Endothelial cell (in vitro differentiated cells): Measurements from ENCODE around the gene PSKH1. TPM values are rescaled to one million over a fixed set of nuclear protein-coding genes. Genes with fewer than 3 reads are reported as not detected.
A peak's percentile ranks its signal among the peaks of the same experiment; 100 is the strongest.

Source experiments
- DNase-seq: peaks from one replicate; pipeline ENCODE4 v3.0.0; 2021; ENCODE audit warnings: low spot score
- H3K27ac Mint-ChIP-seq: one replicate; pipeline ENCODE4 v1.8.0; 2021; ENCODE audit warnings: mixed read lengths, inconsistent platforms; ENCODE audit not compliant: unreplicated experiment
- H3K27me3 Mint-ChIP-seq: one replicate; pipeline ENCODE4 v1.8.0; 2021; ENCODE audit warnings: mild to moderate bottlenecking, moderate library complexity, mixed read lengths, inconsistent platforms; ENCODE audit not compliant: unreplicated experiment
- H3K36me3 Mint-ChIP-seq: one replicate; pipeline ENCODE4 v1.8.0; 2021; ENCODE audit warnings: mild to moderate bottlenecking, low read depth, mixed read lengths, inconsistent platforms; ENCODE audit not compliant: unreplicated experiment
- H3K4me1 Mint-ChIP-seq: one replicate; pipeline ENCODE4 v1.8.0; 2021; ENCODE audit warnings: mild to moderate bottlenecking, mixed read lengths, inconsistent platforms; ENCODE audit not compliant: unreplicated experiment
- H3K4me3 Mint-ChIP-seq: one replicate; pipeline ENCODE4 v1.8.0; 2021; ENCODE audit warnings: mild to moderate bottlenecking, mixed read lengths, inconsistent platforms; ENCODE audit not compliant: unreplicated experiment
- H3K9me3 Mint-ChIP-seq: one replicate; pipeline ENCODE4 v1.8.0; 2021; ENCODE audit warnings: mixed read lengths, inconsistent platforms; ENCODE audit not compliant: unreplicated experiment
- CTCF ChIP-seq: fragments of 200-600 bp; sonication (generic); IDR thresholded peaks from one replicate; pipeline ENCODE4 v1.5.0; 2021; ENCODE audit warnings: antibody characterized with exemption; ENCODE audit not compliant: unreplicated experiment
- total RNA-seq: library from RNA; stranded (reverse); fragmentation: NEBNext Ultra II Directional; extraction: Animal tissue kit (Norgen Biotek cat#: 25700); gene quantifications from one replicate; pipeline ENCODE4 v1.2.1, GENCODE V29; 2021; ENCODE audit not compliant: unreplicated experiment

PSKH1 gene
- total RNA-seq, 1 donor from 2014 or later, result 47.5 TPM

DNA sequence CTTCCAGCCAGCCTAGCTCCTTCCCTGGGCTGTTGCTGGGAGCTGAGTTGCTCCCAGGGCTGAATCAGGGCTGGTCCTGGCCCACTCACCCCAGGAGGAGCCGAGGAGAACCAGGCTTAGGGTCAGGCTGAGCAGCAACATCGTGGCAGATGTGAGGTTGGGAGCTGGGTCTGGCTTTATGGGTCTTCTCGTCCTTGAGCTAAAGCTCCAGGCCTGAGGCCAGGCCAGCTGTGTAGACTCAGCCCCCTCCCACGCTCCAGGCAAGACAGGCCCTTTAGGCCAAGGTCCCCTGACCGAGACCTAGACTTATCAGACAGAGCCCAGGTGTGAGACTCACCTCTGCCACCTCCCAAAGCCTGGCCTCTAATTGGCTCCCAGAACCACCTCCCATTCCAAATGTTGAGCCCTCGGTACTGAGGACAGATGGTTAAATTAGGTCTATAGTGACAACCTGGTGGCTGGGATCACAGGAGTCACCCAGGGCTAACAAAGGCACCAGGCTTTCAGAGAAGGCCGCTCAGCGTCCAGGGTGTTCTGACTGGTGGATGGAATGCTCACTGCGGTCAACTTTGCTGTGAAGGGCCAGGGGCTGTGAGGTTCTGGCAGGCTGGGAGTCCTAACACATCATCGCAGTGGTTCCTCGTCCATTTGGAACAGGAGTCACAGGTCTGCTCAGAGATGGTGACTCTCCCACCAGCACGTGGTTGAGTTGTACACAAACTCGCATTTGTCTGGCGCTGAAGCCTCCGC, 38.8 kb downstream of the PSKH1 start, which contains the start of gene CTRL:
Gene CTRL, minus strand, starts transcription at position 151 of the 750 bp plus-strand sequence. Its CDS starts 10 bp downstream, at position 141.
- DNase-seq, result no peak
- peaks cover 13% of the 10 kb centered on the region for H3K4me1 Mint-ChIP-seq
- TF ChIP-seq CTCF, result peak; percentile 41
- H3K9me3 Mint-ChIP-seq, result no peaks in the 10 kb centered on the region
- H3K36me3 Mint-ChIP-seq, result peaks cover 2% of the 10 kb centered on the region
- H3K27me3 Mint-ChIP-seq, result peaks cover 31% of the 10 kb centered on the region
- H3K4me3 Mint-ChIP-seq, result no peak within 1 kb of the TSS
- no peak within 1 kb of the TSS for H3K27ac Mint-ChIP-seq

DNA sequence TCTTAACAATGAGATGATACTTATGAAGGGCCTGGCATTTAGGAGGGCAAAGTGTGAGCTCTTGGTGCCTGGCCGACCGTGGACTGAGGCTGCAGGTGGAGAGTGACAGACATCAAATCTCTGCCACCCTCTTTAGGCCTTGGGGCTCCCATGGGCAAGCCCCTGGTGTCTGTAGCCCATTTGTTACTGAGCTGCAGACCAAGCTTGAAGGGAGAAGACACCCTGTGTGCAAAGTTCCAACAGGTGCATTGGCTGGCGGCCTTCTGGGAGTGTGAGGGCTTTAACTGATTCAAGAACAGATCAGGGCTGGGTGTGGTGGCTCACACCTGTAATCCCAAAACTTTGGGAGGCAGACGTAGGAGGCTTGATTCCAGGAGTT, 39.4 kb downstream of the PSKH1 start:
- DNase-seq, result no peak
- Mint-ChIP-seq H3K27me3 (peaks cover 37% of the 10 kb centered on the region), H3K9me3 (no peaks in the 10 kb centered on the region), H3K4me3 (no peak overlapping the region), H3K27ac (no peak overlapping the region), H3K4me1 (peaks cover 18% of the 10 kb centered on the region), H3K36me3 (peaks cover 8% of the 10 kb centered on the region)
- TF ChIP-seq CTCF, result no peak

- Mint-ChIP-seq H3K9me3 (no peaks in the 10 kb centered on the region), H3K27ac (no peak overlapping the region), H3K4me1 (peaks cover 18% of the 10 kb centered on the region), H3K27me3 (peaks cover 36% of the 10 kb centered on the region), H3K4me3 (peak overlapping the region; percentile 15), H3K36me3 (peaks cover 8% of the 10 kb centered on the region)
- no peak for TF ChIP-seq CTCF
- no peak for DNase-seq
These were observed 40.8 kb downstream of the PSKH1 start for GRCh38 chr16:67933805-67934204.

- Mint-ChIP-seq H3K9me3 (no peaks in the 10 kb centered on the region), H3K4me3 (peak overlapping the region; percentile 98), H3K27me3 (peaks cover 36% of the 10 kb centered on the region), H3K4me1 (peaks cover 18% of the 10 kb centered on the region), H3K36me3 (peaks cover 8% of the 10 kb centered on the region), H3K27ac (no peak overlapping the region)
- no peak for DNase-seq
- TF ChIP-seq CTCF, result no peak
These were observed 41.4 kb downstream of the PSKH1 start for GRCh38 chr16:67934306-67935100.

DNA sequence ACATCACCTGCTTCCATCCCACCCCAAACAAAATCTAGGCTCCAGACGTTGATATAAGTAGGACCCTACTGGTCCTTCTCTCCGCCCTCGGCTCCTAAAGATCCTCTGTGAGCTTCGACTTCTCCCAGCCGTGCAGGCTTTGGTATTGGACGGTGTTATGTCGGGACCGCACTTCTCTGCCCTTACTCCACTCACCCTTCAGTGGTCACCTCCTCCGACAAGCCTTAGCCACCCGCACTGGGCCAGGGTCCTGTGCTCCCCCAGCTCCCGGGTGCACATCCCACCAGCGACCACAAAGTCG, 42.0 kb downstream of the PSKH1 start:
- TF ChIP-seq CTCF, result no peak
- H3K4me3 Mint-ChIP-seq, result peak overlapping the region; percentile 98
- peaks cover 8% of the 10 kb centered on the region for H3K36me3 Mint-ChIP-seq
- H3K27me3 Mint-ChIP-seq, result peaks cover 36% of the 10 kb centered on the region
- peaks cover 18% of the 10 kb centered on the region for H3K4me1 Mint-ChIP-seq
- peak overlapping the region; percentile 61 for H3K27ac Mint-ChIP-seq
- no peaks in the 10 kb centered on the region for H3K9me3 Mint-ChIP-seq
- no peak for DNase-seq
